Measurements from ENCODE around the gene PLA2G4F. TPM values are rescaled to one million over a fixed set of nuclear protein-coding genes. Genes with fewer than 3 reads are reported as not detected.

PLA2G4F gene
- polyA plus RNA-seq, 1 of the 3 experiments (the other 2 are of a cell fraction): not detected

GRCh38 chr15:42157381-42157780 is 945 bp upstream of the PLA2G4F start (continued):
- TF ChIP-seq, protein P1, sequence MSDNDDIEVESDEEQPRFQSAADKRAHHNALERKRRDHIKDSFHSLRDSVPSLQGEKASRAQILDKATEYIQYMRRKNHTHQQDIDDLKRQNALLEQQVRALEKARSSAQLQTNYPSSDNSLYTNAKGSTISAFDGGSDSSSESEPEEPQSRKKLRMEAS (IDR thresholded peaks at IDR 0.05; ENCODE audit: low read depth): no peak
- TF ChIP-seq, protein P2, sequence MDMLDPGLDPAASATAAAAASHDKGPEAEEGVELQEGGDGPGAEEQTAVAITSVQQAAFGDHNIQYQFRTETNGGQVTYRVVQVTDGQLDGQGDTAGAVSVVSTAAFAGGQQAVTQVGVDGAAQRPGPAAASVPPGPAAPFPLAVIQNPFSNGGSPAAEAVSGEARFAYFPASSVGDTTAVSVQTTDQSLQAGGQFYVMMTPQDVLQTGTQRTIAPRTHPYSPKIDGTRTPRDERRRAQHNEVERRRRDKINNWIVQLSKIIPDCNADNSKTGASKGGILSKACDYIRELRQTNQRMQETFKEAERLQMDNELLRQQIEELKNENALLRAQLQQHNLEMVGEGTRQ (IDR thresholded peaks at IDR 0.05; ENCODE audit: borderline replicate concordance, low read depth, low read length): no peak
- TF ChIP-seq JUND (IDR thresholded peaks at IDR 0.05) (no peak), TCF12 (IDR thresholded peaks at IDR 0.05) (no peak), PBX3 (IDR thresholded peaks at IDR 0.05) (no peak), YY1 (IDR thresholded peaks at IDR 0.05; ENCODE audit: low read depth) (no peak)
- TF ChIP-seq, protein P3, sequence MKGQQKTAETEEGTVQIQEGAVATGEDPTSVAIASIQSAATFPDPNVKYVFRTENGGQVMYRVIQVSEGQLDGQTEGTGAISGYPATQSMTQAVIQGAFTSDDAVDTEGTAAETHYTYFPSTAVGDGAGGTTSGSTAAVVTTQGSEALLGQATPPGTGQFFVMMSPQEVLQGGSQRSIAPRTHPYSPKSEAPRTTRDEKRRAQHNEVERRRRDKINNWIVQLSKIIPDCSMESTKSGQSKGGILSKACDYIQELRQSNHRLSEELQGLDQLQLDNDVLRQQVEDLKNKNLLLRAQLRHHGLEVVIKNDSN (IDR thresholded peaks at IDR 0.05; ENCODE audit: borderline replicate concordance, low read depth): no peak

- no peak overlapping the region for H2AFZ ChIP-seq (ENCODE audit: low read depth)
- no peak for TF ChIP-seq GABPA (IDR thresholded peaks at IDR 0.05; ENCODE audit: low read depth)
- TF ChIP-seq RCOR1 (IDR thresholded peaks at IDR 0.05; ENCODE audit: low read length): no peak
- TF ChIP-seq, protein P3 (IDR thresholded peaks at IDR 0.05; ENCODE audit: borderline replicate concordance, low read depth): no peak
- TF ChIP-seq GATA2 (CRISPR knock-in tag; IDR thresholded peaks at IDR 0.05): peak; percentile 46; the same call in 1 of the 2 replicates
- TF ChIP-seq TEAD4 (IDR thresholded peaks at IDR 0.05; ENCODE audit: borderline replicate concordance, insufficient read depth): no peak
- no peaks in the 10 kb centered on the region for H4K20me1 ChIP-seq (ENCODE audit: insufficient read depth)
- DNase-seq: peak; percentile 58
- no peak overlapping the region for H3K9ac ChIP-seq
- H3K27me3 ChIP-seq (ENCODE audit: insufficient read depth): no peaks in the 10 kb centered on the region
- peaks cover 9 to 14% of the 10 kb centered on the region in 2 experiments; a peak in 2 of 4 replicates for H3K4me1 ChIP-seq (ENCODE audit: control insufficient read depth in 1 of 2, insufficient read depth in 2 of 2, low read depth in 1 of 2, low read length in 1 of 2)
- CTCF ChIA-PET: interaction anchor here (0.7 to 4.1 kb wide), 4 partner anchors 8 to 166 kb away, joined by 3 to 28 read pairs (median 3); no protein-coding TSS in a partner anchor
- H3K9me2 ChIP-seq: no peaks in the 10 kb centered on the region
- no peak overlapping the region for H3K4me2 ChIP-seq
- no peak overlapping the region for H3K4me3 ChIP-seq (ENCODE audit: low read depth in 2 of 2, low read length in 1 of 2)
- H3K9me3 ChIP-seq: no peaks in the 10 kb centered on the region
- H3K79me2 ChIP-seq (ENCODE audit: insufficient read depth): no peaks in the 10 kb centered on the region
- H3K27ac ChIP-seq (ENCODE audit: low read depth in 2 of 2, low read length in 1 of 2): no peak overlapping the region
- peaks cover 8 to 18% of the 10 kb centered on the region in 2 experiments for H3K36me3 ChIP-seq (replicated peaks in 1 of 2; ENCODE audit: control insufficient read depth in 1 of 2, insufficient read depth in 2 of 2, low read length in 1 of 2)
- POLR2A ChIA-PET: no interaction called here
- WGBS (ENCODE audit: low lambda C conversion rate): 65% methylated on average over 24 of the region's 27 CpGs
- H3F3A ChIP-seq (replicated peaks; ENCODE audit: insufficient read depth): peaks cover 12% of the 10 kb centered on the region
Measured at GRCh38 chr15:42155546-42156242, 742 bp downstream of the PLA2G4F start.
